ENCODE measurements around the gene DENND11.

- TF ChIP-seq CTCF (IDR thresholded peaks at IDR 0.05; ENCODE audit: extremely low read depth in 1 of 2, insufficient read depth in 1 of 2, low read depth in 1 of 2, low read length in 2 of 2) (no peak), MAX (IDR thresholded peaks at IDR 0.05; ENCODE audit: insufficient read depth, insufficient read length) (no peak), POLR2A (IDR thresholded peaks at IDR 0.05; ENCODE audit: low read depth, low read length) (no peak), EZH2 (IDR thresholded peaks at IDR 0.05; ENCODE audit: borderline replicate concordance, low read depth, low read length, severe bottlenecking) (no peak), JUN (IDR thresholded peaks at IDR 0.05; ENCODE audit: borderline replicate concordance, insufficient read depth, insufficient read length, low read depth) (no peak), POLR2AphosphoS5 (IDR thresholded peaks at IDR 0.05; ENCODE audit: insufficient read depth, low read depth, low read length) (peak; percentile 10)
Observed at GRCh38 chr7:141701489-141702046, 398 bp downstream of the DENND11 start.
